ENCODE data around the gene FCGR3A. TPM values are rescaled to one million over a fixed set of nuclear protein-coding genes. Genes with fewer than 3 reads are reported as not detected.

FCGR3A gene
- total RNA-seq, 1 experiment from 2014 or later, result not detected

Other genes with a start within 250 kb of the FCGR3A start
- gene MPZ, start 239.8 kb downstream of the FCGR3A start, total RNA-seq (2014; rRNA removed), result 0.18 TPM in 1 of 2 replicates, not detected in the other
- gene SDHC, start 235.4 kb downstream of the FCGR3A start, total RNA-seq (2014; rRNA removed), result 26.1 and 30.1 TPM in 2 replicates
- not detected in 2 replicates for gene CFAP126, start 181.9 kb downstream of the FCGR3A start, total RNA-seq (2014; rRNA removed)
- 0.73 and 0.98 TPM in 2 replicates for gene FCGR2A, start 44.4 kb downstream of the FCGR3A start, total RNA-seq (2014; rRNA removed)
- gene HSPA6, start 25.3 kb downstream of the FCGR3A start, total RNA-seq (2014; rRNA removed), result 3.8 and 4.3 TPM in 2 replicates
- gene FCGR3B, start 81.4 kb upstream of the FCGR3A start, total RNA-seq (2014; rRNA removed), result not detected in 2 replicates
- gene FCGR2B, start 113.3 kb upstream of the FCGR3A start, total RNA-seq (2014; rRNA removed), result not detected in 2 replicates
- not detected in 2 replicates for gene FCRLA, start 157.4 kb upstream of the FCGR3A start, total RNA-seq (2014; rRNA removed)
- 10.2 and 12.7 TPM in 2 replicates for gene FCRLB, start 171.7 kb upstream of the FCGR3A start, total RNA-seq (2014; rRNA removed)
- gene DUSP12, start 200.0 kb upstream of the FCGR3A start, total RNA-seq (2014; rRNA removed), result 82.2 and 97.6 TPM in 2 replicates
- gene ATF6, start 216.5 kb upstream of the FCGR3A start, total RNA-seq (2014; rRNA removed), result 19.2 and 19.7 TPM in 2 replicates